Nucleus accumbens (tissue), 56 donors: ENCODE measurements around the gene MAP3K1.
"Not testable (repeated sequence)": the region's sequence is repeated elsewhere in the genome, so short reads cannot be mapped to it uniquely, and the experiment has no call there.

Experiments used
- DNase-seq, 56 donors: peaks; one replicate each; lab custom pipeline; 2025; lab: John Stamatoyannopoulos, UW

MAP3K1 gene

GRCh38 chr5:56815658-56816545, 553 bp downstream of the MAP3K1 start:
- DNase-seq: peak in 33 of 56 donors; percentile 28 to 85 (median 64)

- DNase-seq: peak in 38 of 56 donors; percentile 5 to 73 (median 44)
Measured at GRCh38 chr5:56816546-56817081, 1.3 kb downstream of the MAP3K1 start.

- DNase-seq: no peak
Measured at GRCh38 chr5:56817263-56818014, 2.1 kb downstream of the MAP3K1 start.

GRCh38 chr5:56818450-56819037, 3.2 kb downstream of the MAP3K1 start:
- no peak for DNase-seq

GRCh38 chr5:56819060-56819881, 3.9 kb downstream of the MAP3K1 start:
- no peak for DNase-seq

GRCh38 chr5:56821868-56822267, 6.5 kb downstream of the MAP3K1 start:
- DNase-seq: not testable (repeated sequence)

- DNase-seq: peak in 1 of 56 donors; percentile 21
Measured at GRCh38 chr5:56822981-56823380, 7.6 kb downstream of the MAP3K1 start.

GRCh38 chr5:56824019-56824418, 8.7 kb downstream of the MAP3K1 start:
- DNase-seq: no peak

- no peak for DNase-seq
Measured at GRCh38 chr5:56825222-56825824, 10.0 kb downstream of the MAP3K1 start.

GRCh38 chr5:56827049-56827448, 11.7 kb downstream of the MAP3K1 start:
- DNase-seq: no peak

GRCh38 chr5:56827924-56828323, 12.6 kb downstream of the MAP3K1 start:
- DNase-seq: no peak

- no peak for DNase-seq
Measured at GRCh38 chr5:56829137-56829908, 14.0 kb downstream of the MAP3K1 start.

- DNase-seq: no peak
Measured at GRCh38 chr5:56831773-56832172, 16.4 kb downstream of the MAP3K1 start.

- DNase-seq: no peak
Measured at GRCh38 chr5:56833325-56833724, 18.0 kb downstream of the MAP3K1 start.

- no peak for DNase-seq
Measured at GRCh38 chr5:56837381-56837780, 22.0 kb downstream of the MAP3K1 start.

GRCh38 chr5:56837956-56838355, 22.6 kb downstream of the MAP3K1 start:
- no peak for DNase-seq

- peak in 6 of 56 donors; percentile 2 to 24 (median 16) for DNase-seq
Measured at GRCh38 chr5:56838409-56839039, 23.2 kb downstream of the MAP3K1 start.

GRCh38 chr5:56839062-56839461, 23.7 kb downstream of the MAP3K1 start:
- no peak for DNase-seq
